Stimulated activated CD4-positive, alpha-beta T cell treated with anti-CD3 and anti-CD28 coated beads, Interleukin-1b, Interleukin-23, amount 100 ng/mL, for 1 hour (primary cell): ENCODE results near the gene CCDC187.

Experiments used
- DNase-seq, 2 donors: peaks; one replicate each; pipeline ENCODE4 v3.0.0-alpha.2; 2020; ENCODE audit warnings: low read depth in 2 of 2

CCDC187 gene

GRCh38 chr9:136206602-136207275 is 97.2 kb downstream of the CCDC187 start:
- DNase-seq, result no peak

- no peak for DNase-seq
Observed at GRCh38 chr9:136205707-136205992, 98.2 kb downstream of the CCDC187 start.

- DNase-seq, result no peak
Observed at GRCh38 chr9:136204838-136205706, 98.8 kb downstream of the CCDC187 start, which contains the start of gene LHX3. Gene LHX3, minus strand, starts transcription at chr9:136205128. Its CDS starts 116 bp downstream, at chr9:136205012.

GRCh38 chr9:136204145-136204805 is 99.6 kb downstream of the CCDC187 start:
- no peak for DNase-seq

- DNase-seq, result no peak
Observed at GRCh38 chr9:136203408-136204144, 100.3 kb downstream of the CCDC187 start.

- no peak for DNase-seq
Observed at GRCh38 chr9:136202454-136203407, 101.2 kb downstream of the CCDC187 start.

GRCh38 chr9:136201609-136202453 is 102.1 kb downstream of the CCDC187 start:
- no peak for DNase-seq

- DNase-seq, result no peak
Observed at GRCh38 chr9:136201174-136201573, 102.7 kb downstream of the CCDC187 start.

- no peak for DNase-seq
Observed at GRCh38 chr9:136200424-136200823, 103.5 kb downstream of the CCDC187 start.
